Measurements from ENCODE around the gene HVCN1.

DNA sequence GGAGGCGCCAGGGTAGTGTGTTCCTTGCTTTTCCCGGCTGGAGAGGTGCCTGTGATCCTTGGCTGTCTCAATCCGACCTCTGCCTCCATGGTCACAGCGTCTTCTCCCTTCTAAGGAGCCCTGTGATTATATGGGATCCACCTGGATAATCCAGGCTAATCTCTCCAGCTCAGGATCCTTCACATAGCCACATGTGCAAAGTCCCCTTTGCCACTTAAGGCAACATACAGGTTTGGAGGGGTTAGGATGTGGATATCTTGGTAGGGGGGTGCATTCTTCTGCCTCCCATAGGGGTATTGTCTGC lies 1.2 kb upstream of the HVCN1 start:
- no peak for TF ChIP-seq EZH2 (IDR thresholded peaks at IDR 0.05; ENCODE audit: low read depth, low read length, severe bottlenecking)
- no peak for TF ChIP-seq RXRA (IDR thresholded peaks at IDR 0.05; ENCODE audit: insufficient read depth, low read depth, low read length)
- TF ChIP-seq CTCF (IDR thresholded peaks at IDR 0.05; ENCODE audit: control extremely low read depth in 1 of 3, insufficient read depth in 1 of 3, low read depth in 1 of 3, low read length in 3 of 3) = no peak
- TF ChIP-seq GTF2F1 (IDR thresholded peaks at IDR 0.05; ENCODE audit: borderline replicate concordance, low read depth, low read length) = no peak
- no peak for TF ChIP-seq TAF1 (IDR thresholded peaks at IDR 0.05; ENCODE audit: low read depth, low read length)
- no peak for TF ChIP-seq JUN (IDR thresholded peaks at IDR 0.05; ENCODE audit: low read depth, low read length)
- TF ChIP-seq YY1 (IDR thresholded peaks at IDR 0.05; ENCODE audit: low read depth, low read length) = no peak
- no peak for TF ChIP-seq CHD2 (IDR thresholded peaks at IDR 0.05; ENCODE audit: low read length)
- no peak for TF ChIP-seq SP1 (IDR thresholded peaks at IDR 0.05; ENCODE audit: low read depth, low read length)
- TF ChIP-seq SP4 (IDR thresholded peaks at IDR 0.05; ENCODE audit: low read length) = no peak
- TF ChIP-seq ATF2 (IDR thresholded peaks at IDR 0.05; ENCODE audit: low read length) = no peak

Data from H1 (cell line).